ENCODE measurements around the gene TBX20. TPM values are rescaled to one million over a fixed set of nuclear protein-coding genes. Genes with fewer than 3 reads are reported as not detected.

The TBX20 gene
- total RNA-seq, 1 donor from 2014 or later, result 1.3 TPM

- peaks cover 8% of the 10 kb centered on the region for H3K4me1 ChIP-seq (ENCODE audit: insufficient read depth, low read length)
- peak overlapping the region; percentile 89 for H2AFZ ChIP-seq (ENCODE audit: low read depth, low read length)
- no peaks in the 10 kb centered on the region for H3K79me2 ChIP-seq (ENCODE audit: insufficient read depth, low read length)
- H3K9me3 ChIP-seq (ENCODE audit: insufficient read depth, low read depth, low read length), result peaks cover 9% of the 10 kb centered on the region
- DNase-seq (ENCODE audit: low read depth), result no peak
- H3K36me3 Mint-ChIP-seq (ENCODE audit: low read depth, unreplicated experiment), result no peaks in the 10 kb centered on the region
- H3K4me2 ChIP-seq (ENCODE audit: low read length), result peak overlapping the region; percentile 83
- no peak for FAIRE-seq
- H3K4me1 Mint-ChIP-seq (ENCODE audit: low read depth, unreplicated experiment), result no peaks in the 10 kb centered on the region
- H3K9me3 Mint-ChIP-seq (ENCODE audit: unreplicated experiment), result peaks cover 24% of the 10 kb centered on the region
- peak overlapping the region; percentile 79 for H3K4me3 Mint-ChIP-seq (ENCODE audit: unreplicated experiment)
- H3K27ac ChIP-seq (ENCODE audit: low read depth, low read length), result no peak overlapping the region
- TF ChIP-seq CTCF (IDR thresholded peaks at IDR 0.05; ENCODE audit: insufficient read depth, low read depth, low read length) (no peak), EZH2 (IDR thresholded peaks at IDR 0.05; ENCODE audit: insufficient read depth, low read length) (no peak)
- peak overlapping the region; percentile 34 for H3K27ac Mint-ChIP-seq (ENCODE audit: unreplicated experiment)
- H3K27me3 Mint-ChIP-seq (ENCODE audit: low read depth, unreplicated experiment), result peaks cover 86% of the 10 kb centered on the region
- no peaks in the 10 kb centered on the region for H3K36me3 ChIP-seq (ENCODE audit: insufficient read depth, low read length)
- H3K4me3 ChIP-seq (ENCODE audit: insufficient read depth, low read depth, low read length), result peak overlapping the region; percentile 53
- H4K20me1 ChIP-seq (ENCODE audit: insufficient read depth, low read length), result no peaks in the 10 kb centered on the region
- H3K9ac ChIP-seq (ENCODE audit: low read length), result no peak overlapping the region
- peaks cover 98% of the 10 kb centered on the region for H3K27me3 ChIP-seq (ENCODE audit: insufficient read depth, low read length)
Measured at GRCh38 chr7:35253460-35253709, 515 bp downstream of the TBX20 start.

- FAIRE-seq (no peak), DNase-seq (ENCODE audit: low read depth) (no peak)
- H2AFZ ChIP-seq (ENCODE audit: low read depth, low read length), result peak overlapping the region; percentile 89
- peaks cover 97% of the 10 kb centered on the region for H3K27me3 ChIP-seq (ENCODE audit: insufficient read depth, low read length)
- H3K4me2 ChIP-seq (ENCODE audit: low read length), result peak overlapping the region; percentile 83
- H3K9ac ChIP-seq (ENCODE audit: low read length), result no peak overlapping the region
- peaks cover 24% of the 10 kb centered on the region for H3K9me3 Mint-ChIP-seq (ENCODE audit: unreplicated experiment)
- peak overlapping the region; percentile 79 for H3K4me3 Mint-ChIP-seq (ENCODE audit: unreplicated experiment)
- H3K4me1 Mint-ChIP-seq (ENCODE audit: low read depth, unreplicated experiment), result no peaks in the 10 kb centered on the region
- no peaks in the 10 kb centered on the region for H4K20me1 ChIP-seq (ENCODE audit: insufficient read depth, low read length)
- H3K27ac Mint-ChIP-seq (ENCODE audit: unreplicated experiment), result peak overlapping the region; percentile 34
- H3K79me2 ChIP-seq (ENCODE audit: insufficient read depth, low read length), result no peaks in the 10 kb centered on the region
- H3K9me3 ChIP-seq (ENCODE audit: insufficient read depth, low read depth, low read length), result peaks cover 9% of the 10 kb centered on the region
- TF ChIP-seq EZH2 (IDR thresholded peaks at IDR 0.05; ENCODE audit: insufficient read depth, low read length) (no peak), CTCF (IDR thresholded peaks at IDR 0.05; ENCODE audit: insufficient read depth, low read depth, low read length) (no peak)
- peak overlapping the region; percentile 53 for H3K4me3 ChIP-seq (ENCODE audit: insufficient read depth, low read depth, low read length)
- no peaks in the 10 kb centered on the region for H3K36me3 Mint-ChIP-seq (ENCODE audit: low read depth, unreplicated experiment)
- no peak overlapping the region for H3K27ac ChIP-seq (ENCODE audit: low read depth, low read length)
- peaks cover 88% of the 10 kb centered on the region for H3K27me3 Mint-ChIP-seq (ENCODE audit: low read depth, unreplicated experiment)
- no peaks in the 10 kb centered on the region for H3K36me3 ChIP-seq (ENCODE audit: insufficient read depth, low read length)
- peaks cover 8% of the 10 kb centered on the region for H3K4me1 ChIP-seq (ENCODE audit: insufficient read depth, low read length)
Measured at GRCh38 chr7:35252612-35253459, 1.1 kb downstream of the TBX20 start.

Data from astrocyte (in vitro differentiated cells and primary cell).